CD4-positive, alpha-beta T cell (primary cell): ENCODE data around the gene TSTD1. TPM values are rescaled to one million over a fixed set of nuclear protein-coding genes. Genes with fewer than 3 reads are reported as not detected.

Experiments
- ATAC-seq: fragments of 200-7000 bp; cut with Tn5 transposase; one replicate; pipeline ENCODE4 v1.10.0; 2022; ENCODE audit warnings: mild to moderate bottlenecking; ENCODE audit not compliant: poor library complexity
- CTCF ChIA-PET: fragments of 350-600 bp; sonication (Branson Sonifier 250); formaldehyde crosslinking; loops from one replicate; lab custom pipeline; 2021; ENCODE audit warnings: antibody characterized with exemption, inconsistent platforms; lab: Charles Lee
- POLR2A ChIA-PET: fragments of 350-600 bp; sonication (Branson Sonifier 250); formaldehyde crosslinking; loops from one replicate; lab custom pipeline; 2021; ENCODE audit warnings: antibody characterized with exemption, inconsistent platforms; lab: Charles Lee
- DNase-seq, 14 experiments: peaks; one replicate each; pipeline ENCODE4 v3.0.0-alpha.2; 2013 to 2020; ENCODE audit warnings: mixed read lengths in 2 of 14
- H3K27ac ChIP-seq, 2 donors: one replicate each; pipeline versions ENCODE4 v1.5.1 to v1.7.0; 2013; ENCODE audit warnings: low read length in 2 of 2, low read depth in 1 of 2, mild to moderate bottlenecking in 1 of 2
- H3K27me3 ChIP-seq, 2 experiments: 1 replicate in 1 of 2; 2 replicates in 1 of 2; pipeline versions ENCODE4 v1.6.1 to v1.7.0; 2013; ENCODE audit warnings: low read length in 2 of 2, control low read depth in 1 of 2, mild to moderate bottlenecking in 1 of 2, moderate library complexity in 1 of 2; ENCODE audit not compliant: insufficient read depth in 2 of 2, control insufficient read depth in 1 of 2
- H3K36me3 ChIP-seq: one replicate; pipeline ENCODE4 v1.6.1; 2013; ENCODE audit warnings: low read length, control low read depth; ENCODE audit not compliant: insufficient read depth
- H3K4me1 ChIP-seq: one replicate; pipeline ENCODE4 v1.6.1; 2013; ENCODE audit warnings: low read length, control low read depth; ENCODE audit not compliant: insufficient read depth
- H3K4me3 ChIP-seq: one replicate; pipeline ENCODE4 v1.5.1; 2013; ENCODE audit warnings: mild to moderate bottlenecking, low read length, moderate library complexity
- H3K9me3 ChIP-seq, 2 experiments: 1 replicate in 1 of 2; 2 replicates in 1 of 2; pipeline versions ENCODE4 v1.6.1 to v1.7.0; 2013; ENCODE audit warnings: low read length in 2 of 2, mild to moderate bottlenecking in 2 of 2, control low read depth in 1 of 2, moderate library complexity in 1 of 2; ENCODE audit not compliant: control insufficient read depth in 1 of 2, insufficient read depth in 1 of 2
- H3K27ac Mint-ChIP-seq: one replicate; pipeline ENCODE4 v1.8.0; 2020; ENCODE audit warnings: mixed read lengths
- H3K27me3 Mint-ChIP-seq: one replicate; pipeline ENCODE4 v1.8.0; 2021; ENCODE audit warnings: mixed read lengths
- H3K36me3 Mint-ChIP-seq: one replicate; pipeline ENCODE4 v1.8.0; 2021; ENCODE audit warnings: low read depth, mixed read lengths
- H3K4me1 Mint-ChIP-seq: one replicate; pipeline ENCODE4 v1.8.0; 2021; ENCODE audit warnings: low read depth, mixed read lengths
- H3K4me3 Mint-ChIP-seq: one replicate; pipeline ENCODE4 v1.8.0; 2020; ENCODE audit warnings: mild to moderate bottlenecking, mixed read lengths
- H3K9me3 Mint-ChIP-seq: one replicate; pipeline ENCODE4 v1.8.0; 2020; ENCODE audit warnings: mixed read lengths
- intact Hi-C, 2 experiments: fragments of 100-400 bp; cut with DNase I in 1 of 2; cut with micrococcal nuclease in 1 of 2; formaldehyde crosslinking; loops; one replicate each; pipeline versions ENCODE4 v1.15.1 to v1.9.0; 2023 to 2025; cut with DNase I, micrococcal nuclease
- total RNA-seq, 174 experiments: library from RNA in 2 of 174; stranded (reverse) in 2 of 174; gene quantifications; one replicate each; pipeline ENCODE4 v1.2.3 and lab custom pipeline; 2021 to 2026
- TF ChIP-seq, protein P1 (sequence below): fragments of 200-600 bp; IDR thresholded peaks from one replicate; pipeline ENCODE4 v1.8.0; 2022; ENCODE audit warnings: antibody characterized with exemption, mild to moderate bottlenecking

TSTD1 gene
- total RNA-seq, 2 experiments from 2014 or later: 38.0 to 40.3 TPM

DNA sequence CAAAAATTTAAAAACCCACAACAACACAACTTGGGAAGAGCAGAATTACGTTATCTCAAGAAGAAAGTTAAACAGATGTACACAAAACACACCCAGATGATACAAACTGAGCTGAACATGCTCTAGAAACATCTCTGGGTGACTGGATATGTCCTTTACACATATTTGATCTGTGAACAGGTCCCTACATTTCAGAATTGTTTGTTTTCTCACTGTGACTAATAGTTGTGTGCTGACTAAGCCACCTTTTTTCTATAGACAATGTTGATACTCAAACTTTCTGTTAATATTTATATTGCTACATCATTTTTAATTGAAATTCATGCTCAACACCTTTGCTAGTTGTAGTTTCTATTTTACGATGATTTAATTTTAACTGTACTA lies 16.8 kb downstream of the TSTD1 start:
- Mint-ChIP-seq H3K9me3 (no peaks in the 10 kb centered on the region), H3K27ac (peak overlapping the region; percentile 81), H3K4me3 (peak overlapping the region; percentile 13), H3K36me3 (no peaks in the 10 kb centered on the region), H3K4me1 (peaks cover 25% of the 10 kb centered on the region), H3K27me3 (no peaks in the 10 kb centered on the region)
- Histone ChIP-seq H3K36me3 (no peaks in the 10 kb centered on the region), H3K4me1 (peaks cover 19% of the 10 kb centered on the region), H3K27ac (no peak overlapping the region), H3K4me3 (no peak overlapping the region), H3K27me3 (no peaks in the 10 kb centered on the region), H3K9me3 (no peaks in the 10 kb centered on the region)
- TF ChIP-seq, protein P1, sequence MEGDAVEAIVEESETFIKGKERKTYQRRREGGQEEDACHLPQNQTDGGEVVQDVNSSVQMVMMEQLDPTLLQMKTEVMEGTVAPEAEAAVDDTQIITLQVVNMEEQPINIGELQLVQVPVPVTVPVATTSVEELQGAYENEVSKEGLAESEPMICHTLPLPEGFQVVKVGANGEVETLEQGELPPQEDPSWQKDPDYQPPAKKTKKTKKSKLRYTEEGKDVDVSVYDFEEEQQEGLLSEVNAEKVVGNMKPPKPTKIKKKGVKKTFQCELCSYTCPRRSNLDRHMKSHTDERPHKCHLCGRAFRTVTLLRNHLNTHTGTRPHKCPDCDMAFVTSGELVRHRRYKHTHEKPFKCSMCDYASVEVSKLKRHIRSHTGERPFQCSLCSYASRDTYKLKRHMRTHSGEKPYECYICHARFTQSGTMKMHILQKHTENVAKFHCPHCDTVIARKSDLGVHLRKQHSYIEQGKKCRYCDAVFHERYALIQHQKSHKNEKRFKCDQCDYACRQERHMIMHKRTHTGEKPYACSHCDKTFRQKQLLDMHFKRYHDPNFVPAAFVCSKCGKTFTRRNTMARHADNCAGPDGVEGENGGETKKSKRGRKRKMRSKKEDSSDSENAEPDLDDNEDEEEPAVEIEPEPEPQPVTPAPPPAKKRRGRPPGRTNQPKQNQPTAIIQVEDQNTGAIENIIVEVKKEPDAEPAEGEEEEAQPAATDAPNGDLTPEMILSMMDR: no peak
- ATAC-seq (no peak), DNase-seq (no peak)
- intact Hi-C loops: loop anchor here (1.0 to 2.0 kb wide), 2 partner anchors 17 to 24 kb away; partner anchors contain the start of gene TSTD1 (in 1 of the 2)
- POLR2A ChIA-PET: interaction anchor here (0.6 to 3.7 kb wide), 11 partner anchors 10 to 277 kb away, joined by 3 to 46 read pairs (median 6); partner anchors contain the start of genes ARHGAP30, NDUFS2, NR1I3 and TSTD1
- CTCF ChIA-PET: interaction anchor here (1.7 kb wide), 2 partner anchors 20 to 25 kb away, joined by 8 to 10 read pairs; no protein-coding TSS in a partner anchor

DNA sequence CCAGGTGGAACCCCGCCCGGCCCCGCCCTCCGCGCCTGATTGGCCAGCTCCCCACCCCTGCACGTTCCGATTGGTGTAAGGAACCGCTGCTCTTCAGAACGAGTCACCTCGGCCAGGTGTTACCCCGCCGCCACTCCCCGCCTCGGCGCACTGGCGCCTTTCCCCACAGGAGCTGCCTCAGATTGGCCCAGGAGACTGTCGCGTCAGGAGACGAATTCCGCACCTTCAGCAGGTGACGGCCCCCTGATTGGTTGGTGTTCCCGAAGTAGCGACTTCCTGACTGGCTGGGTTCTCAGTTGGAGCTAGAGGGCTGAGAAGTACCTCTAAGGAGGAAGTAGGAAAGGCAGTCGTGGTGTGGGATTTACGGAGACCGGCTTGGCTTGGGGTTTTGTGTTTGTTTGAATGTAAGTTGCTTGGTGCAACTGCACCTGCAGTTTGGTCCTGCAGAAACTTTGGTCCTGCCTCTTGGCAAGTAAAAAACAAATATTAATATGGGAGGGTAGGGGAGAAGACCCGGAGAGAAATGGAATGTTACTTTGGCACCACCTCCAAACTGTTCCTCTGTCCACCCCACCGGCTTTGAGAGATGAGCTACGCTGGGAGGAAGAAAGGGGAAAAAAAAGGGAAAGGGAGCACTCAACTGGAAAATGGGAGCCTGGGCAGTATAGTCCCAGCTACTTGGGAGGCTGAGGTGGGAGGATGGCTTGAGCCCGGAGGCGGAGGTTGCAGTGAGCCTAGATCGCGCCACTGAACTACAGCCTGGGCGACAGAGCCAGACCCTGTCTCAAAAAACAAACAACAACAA lies 17.4 kb downstream of the TSTD1 start:
- CTCF ChIA-PET: interaction anchor here (0.7 to 2.6 kb wide), 10 partner anchors 9 to 76 kb away, joined by 3 to 10 read pairs (median 7); partner anchors contain the start of genes TSTD1 and USF1
- TF ChIP-seq, protein P1: no peak

DNA sequence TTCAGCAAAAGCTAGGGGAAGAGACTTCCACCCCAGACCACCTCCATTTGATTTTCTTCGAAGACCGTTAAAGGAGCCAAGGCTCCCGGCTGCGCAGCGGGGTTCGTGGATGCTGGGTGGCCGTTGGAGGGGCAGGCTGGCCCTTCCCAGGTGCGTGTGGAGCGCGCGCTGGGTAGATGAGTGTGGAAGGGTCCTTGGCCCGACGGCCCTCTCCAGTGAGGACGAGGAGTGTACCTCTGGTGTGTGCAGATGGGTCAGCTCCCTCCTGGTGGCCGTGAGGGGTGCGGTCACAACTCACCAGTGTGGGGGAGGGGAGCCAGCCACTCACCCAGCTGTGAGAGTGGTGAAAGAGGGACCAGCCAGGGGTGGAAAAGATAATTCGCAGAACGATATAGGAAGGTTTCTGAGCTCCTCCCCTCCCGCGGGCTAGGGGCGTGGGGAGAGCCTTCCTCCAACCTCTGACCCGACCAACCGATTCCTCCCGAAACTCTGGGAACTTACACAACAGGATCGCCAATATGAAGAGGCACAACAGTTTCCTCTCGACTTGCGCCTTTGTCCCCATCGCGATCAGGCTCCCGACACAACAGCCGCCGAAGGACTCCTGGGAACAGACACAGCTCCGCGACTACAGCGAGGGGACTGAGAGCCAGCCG lies 18.1 kb downstream of the TSTD1 start, which contains the start of gene F11R:
Gene F11R (minus strand): TSS at position 644 of the 656 bp plus-strand sequence. CDS start 79 bp downstream, at position 565.
- DNase-seq (no peak), ATAC-seq (peak; percentile 33)
- H3K27ac ChIP-seq: peak within 1 kb of the TSS; percentile 31 to 39

More for the DNA sequence above, 17.4 kb downstream of the TSTD1 start:
- peak; percentile 95 for ATAC-seq
- H3K27ac Mint-ChIP-seq: peak overlapping the region; percentile 81
- peak; percentile 79 to 96 (median 90) for DNase-seq
- peaks cover 19% of the 10 kb centered on the region for H3K4me1 ChIP-seq
- H3K9me3 ChIP-seq: no peaks in the 10 kb centered on the region
- H3K36me3 ChIP-seq: no peaks in the 10 kb centered on the region
- peak overlapping the region; percentile 77 for H3K4me3 ChIP-seq
- no peaks in the 10 kb centered on the region for H3K27me3 ChIP-seq
- no peaks in the 10 kb centered on the region for H3K36me3 Mint-ChIP-seq
- H3K9me3 Mint-ChIP-seq: no peaks in the 10 kb centered on the region
- peak overlapping the region; percentile 91 for H3K4me3 Mint-ChIP-seq
- peaks cover 25% of the 10 kb centered on the region for H3K4me1 Mint-ChIP-seq
- no peak overlapping the region for H3K27ac ChIP-seq
- no peaks in the 10 kb centered on the region for H3K27me3 Mint-ChIP-seq
- intact Hi-C loops: loop anchor here (1.0 to 2.0 kb wide), 2 partner anchors 17 to 25 kb away; partner anchors contain the start of gene TSTD1 (in 1 of the 2)
- POLR2A ChIA-PET: interaction anchor here (0.6 to 3.7 kb wide), 19 partner anchors 10 to 277 kb away, joined by 3 to 46 read pairs (median 6); partner anchors contain the start of genes ARHGAP30, DEDD, NDUFS2 and NR1I3

More for the DNA sequence above, 18.1 kb downstream of the TSTD1 start, which contains the start of gene F11R:
- Mint-ChIP-seq H3K27me3 (no peaks in the 10 kb centered on the region), H3K27ac (peak within 1 kb of the TSS; percentile 81), H3K9me3 (no peaks in the 10 kb centered on the region), H3K36me3 (no peaks in the 10 kb centered on the region), H3K4me1 (peaks cover 25% of the 10 kb centered on the region), H3K4me3 (peak within 1 kb of the TSS; percentile 91)
- intact Hi-C loops: loop anchor here (1.0 to 2.0 kb wide), 2 partner anchors 18 to 26 kb away; partner anchors contain the start of gene TSTD1 (in 1 of the 2)
- CTCF ChIA-PET: interaction anchor here (1.1 to 2.6 kb wide), 9 partner anchors 10 to 77 kb away, joined by 3 to 10 read pairs (median 7); partner anchors contain the start of genes TSTD1 and USF1
- Histone ChIP-seq H3K4me3 (peak within 1 kb of the TSS; percentile 77), H3K27me3 (no peaks in the 10 kb centered on the region), H3K36me3 (no peaks in the 10 kb centered on the region), H3K4me1 (peaks cover 19% of the 10 kb centered on the region), H3K9me3 (no peaks in the 10 kb centered on the region)
- POLR2A ChIA-PET: interaction anchor here (0.8 to 3.7 kb wide), 17 partner anchors 9 to 183 kb away, joined by 3 to 46 read pairs (median 6); partner anchors contain the start of genes ARHGAP30, DEDD, KLHDC9 and NDUFS2
- TF ChIP-seq, protein P1: no peak
